C4-2B (cell line): ENCODE data around the gene GTSE1.
A peak's percentile ranks its signal among the peaks of the same experiment; 100 is the strongest.

Experiments
- H3K27ac ChIP-seq: fragments of 450-650 bp; 2 replicates; pipeline ENCODE4 v1.5.1; 2017
- CTCF ChIP-seq: fragments of 450-650 bp; conservative IDR thresholded peaks from 2 replicates; pipeline ENCODE4 v1.5.1; 2017; ENCODE audit warnings: mild to moderate bottlenecking
- ZFX ChIP-seq: fragments of 450-650 bp; IDR thresholded peaks from 2 replicates; pipeline ENCODE4 v1.6.1; 2017

The GTSE1 gene

GRCh38 chr22:46328797-46329196 lies 32.1 kb downstream of the GTSE1 start:
- no peak overlapping the region for H3K27ac ChIP-seq

GRCh38 chr22:46329616-46330015 lies 32.9 kb downstream of the GTSE1 start:
- no peak for TF ChIP-seq CTCF
- no peak for TF ChIP-seq ZFX

More at GRCh38 chr22:46328797-46329196, 32.1 kb downstream of the GTSE1 start:
- TF ChIP-seq CTCF (no peak), ZFX (no peak)

GRCh38 chr22:46330426-46330825 lies 33.8 kb downstream of the GTSE1 start:
- TF ChIP-seq CTCF: no peak
- no peak for TF ChIP-seq ZFX
- no peak overlapping the region for H3K27ac ChIP-seq

More at GRCh38 chr22:46329616-46330015, 32.9 kb downstream of the GTSE1 start:
- no peak overlapping the region for H3K27ac ChIP-seq

GRCh38 chr22:46331496-46331895 lies 34.8 kb downstream of the GTSE1 start:
- no peak overlapping the region for H3K27ac ChIP-seq
- TF ChIP-seq ZFX (no peak), CTCF (no peak)

GRCh38 chr22:46335201-46336118 lies 38.8 kb downstream of the GTSE1 start, which contains the start of gene TRMU:
Gene TRMU (plus strand): TSS chr22:46335714. CDS start chr22:46335765, 51 bp downstream.
- H3K27ac ChIP-seq: peak within 1 kb of the TSS; percentile 91
- no peak for TF ChIP-seq CTCF
- peak; percentile 97 for TF ChIP-seq ZFX

GRCh38 chr22:46336119-46337078 lies 39.7 kb downstream of the GTSE1 start:
- no peak for TF ChIP-seq ZFX
- no peak for TF ChIP-seq CTCF
- H3K27ac ChIP-seq: peak overlapping the region; percentile 91
